ENCODE results near the gene LRP8. TPM values are rescaled to one million over a fixed set of nuclear protein-coding genes. Genes with fewer than 3 reads are reported as not detected.

The LRP8 gene
- total RNA-seq, 2 donors from 2014 or later, result 4.7 to 15.3 TPM

- TF ChIP-seq CTCF (IDR thresholded peaks at IDR 0.05), result no peak
- Histone ChIP-seq H3K4me1 (no peaks in the 10 kb centered on the region), H3K36me3 (no peaks in the 10 kb centered on the region), H3K27me3 (no peaks in the 10 kb centered on the region), H3K9ac (ENCODE audit: low read depth in 2 of 2, low read length in 2 of 2) (no peak overlapping the region), H3K9me3 (no peaks in the 10 kb centered on the region), H3K4me3 (no peak overlapping the region), H3K27ac (no peak overlapping the region)
- no peak for DNase-seq
- intact Hi-C loops (cut with DNase I), result no loop called here
These were observed 55.5 kb downstream of the LRP8 start for GRCh38 chr1:53272349-53272748.

DNA sequence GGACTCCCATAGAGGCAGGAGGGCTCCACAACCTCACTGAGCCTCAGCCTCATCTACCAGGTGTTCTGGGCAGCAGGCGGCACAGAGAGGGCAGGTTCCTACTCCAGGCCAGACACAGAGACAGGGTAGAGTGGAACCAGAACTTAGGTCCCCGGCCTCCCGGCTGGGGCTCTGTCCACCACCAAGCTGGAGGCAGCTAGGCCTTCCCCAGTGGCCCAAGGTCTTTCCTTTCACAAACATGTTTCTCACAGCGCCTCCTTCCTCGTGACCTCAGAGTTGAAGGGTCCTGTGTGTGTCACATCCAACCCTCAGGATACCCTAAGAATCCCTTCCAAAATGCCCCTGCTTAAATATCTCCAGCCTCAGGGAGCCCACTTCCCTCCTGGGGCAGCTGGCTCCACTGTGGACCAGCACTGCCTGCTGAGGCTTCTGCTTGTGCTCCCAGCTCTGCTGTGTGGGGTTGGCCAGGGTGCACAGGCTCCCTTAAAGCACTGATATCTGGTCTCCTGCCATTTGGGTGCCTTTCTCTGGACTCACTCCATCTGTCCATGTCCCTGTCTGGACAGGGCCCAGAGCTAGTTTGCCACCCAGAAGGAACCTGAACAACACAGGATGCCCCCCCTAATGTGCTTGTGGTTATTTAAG lies 56.3 kb downstream of the LRP8 start:
- no peak for DNase-seq
- Histone ChIP-seq H3K27ac (no peak overlapping the region), H3K4me3 (no peak overlapping the region), H3K4me1 (no peaks in the 10 kb centered on the region), H3K9me3 (no peaks in the 10 kb centered on the region), H3K27me3 (no peaks in the 10 kb centered on the region), H3K36me3 (no peaks in the 10 kb centered on the region), H3K9ac (ENCODE audit: low read depth in 2 of 2, low read length in 2 of 2) (no peak overlapping the region)
- no peak for TF ChIP-seq CTCF (IDR thresholded peaks at IDR 0.05)
- intact Hi-C loops (cut with DNase I), result no loop called here

DNA sequence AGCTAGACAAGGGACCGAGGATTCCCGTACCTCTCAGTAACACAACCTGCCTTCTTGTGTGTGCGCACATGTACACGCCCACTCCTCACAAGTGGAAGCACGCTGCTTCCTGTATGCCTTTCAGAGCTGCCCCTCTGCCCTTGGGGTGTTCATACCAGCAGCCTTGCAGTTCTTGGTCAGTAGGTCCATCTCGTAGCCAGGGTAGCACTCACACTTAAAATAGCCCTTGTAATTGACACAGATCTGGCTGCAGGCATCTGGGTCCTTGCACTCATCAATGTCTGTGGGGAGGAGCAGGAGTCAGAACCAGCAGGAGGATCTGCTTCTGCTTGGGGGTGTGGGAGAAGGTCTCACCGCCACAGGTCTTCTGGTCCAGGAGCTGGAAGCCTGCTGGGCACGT lies 57.0 kb downstream of the LRP8 start:
- Histone ChIP-seq H3K27ac (no peak overlapping the region), H3K27me3 (no peaks in the 10 kb centered on the region), H3K9ac (ENCODE audit: low read depth in 2 of 2, low read length in 2 of 2) (no peak overlapping the region), H3K36me3 (no peaks in the 10 kb centered on the region), H3K4me3 (no peak overlapping the region), H3K4me1 (no peaks in the 10 kb centered on the region), H3K9me3 (no peaks in the 10 kb centered on the region)
- no peak for TF ChIP-seq CTCF (IDR thresholded peaks at IDR 0.05)
- intact Hi-C loops (cut with DNase I), result no loop called here
- no peak for DNase-seq

GRCh38 chr1:53270107-53270506 lies 57.8 kb downstream of the LRP8 start:
- H3K27ac ChIP-seq, result no peak overlapping the region
- intact Hi-C loops (cut with DNase I), result no loop called here
- no peaks in the 10 kb centered on the region for H3K27me3 ChIP-seq
- no peak for TF ChIP-seq CTCF (IDR thresholded peaks at IDR 0.05)
- H3K4me1 ChIP-seq, result no peaks in the 10 kb centered on the region
- no peak overlapping the region for H3K4me3 ChIP-seq
- no peaks in the 10 kb centered on the region for H3K36me3 ChIP-seq
- no peak for DNase-seq
- H3K9ac ChIP-seq (ENCODE audit: low read depth in 2 of 2, low read length in 2 of 2), result no peak overlapping the region
- no peaks in the 10 kb centered on the region for H3K9me3 ChIP-seq

- Histone ChIP-seq H3K9me3 (no peaks in the 10 kb centered on the region), H3K27ac (no peak overlapping the region), H3K36me3 (no peaks in the 10 kb centered on the region), H3K4me1 (no peaks in the 10 kb centered on the region), H3K9ac (ENCODE audit: low read depth in 2 of 2, low read length in 2 of 2) (no peak overlapping the region), H3K27me3 (no peaks in the 10 kb centered on the region), H3K4me3 (no peak overlapping the region)
- DNase-seq, result no peak
- TF ChIP-seq CTCF (IDR thresholded peaks at IDR 0.05), result no peak
- intact Hi-C loops (cut with DNase I), result no loop called here
These were observed 60.1 kb downstream of the LRP8 start for GRCh38 chr1:53267761-53268160.
